ENCODE results near the gene LPCAT1.

GRCh38 chr5:1524799-1525623 lies 1.3 kb upstream of the LPCAT1 start:
- TF ChIP-seq YY1 (IDR thresholded peaks at IDR 0.05; ENCODE audit: insufficient read depth, insufficient read length) (no peak), SUZ12 (IDR thresholded peaks at IDR 0.05; ENCODE audit: extremely low read depth, insufficient read depth, insufficient read length) (no peak)
